Measurements from ENCODE around the gene SETBP1. TPM values are rescaled to one million over a fixed set of nuclear protein-coding genes. Genes with fewer than 3 reads are reported as not detected.

Gene SETBP1
- total RNA-seq, 1 donor from 2014 or later: 83.3 TPM

DNA sequence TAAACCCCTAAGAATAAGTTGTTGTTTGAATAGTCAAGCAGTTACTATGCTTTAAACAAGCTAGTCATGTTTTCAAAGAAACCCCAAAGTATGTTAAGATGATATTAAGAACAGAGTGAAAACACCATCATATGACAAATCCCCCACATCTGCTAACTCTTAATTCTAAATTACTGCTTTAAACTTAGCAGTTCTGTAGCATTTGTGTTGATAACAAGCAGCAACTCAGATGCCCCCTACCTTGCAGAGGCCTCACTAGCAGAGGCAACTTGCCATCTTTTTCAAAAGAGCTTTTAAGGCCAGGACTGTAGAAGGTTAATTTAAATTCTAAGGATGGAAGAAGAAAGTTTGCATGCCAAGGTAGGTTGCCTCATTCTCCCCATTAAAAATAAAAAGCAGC, 376.2 kb downstream of the SETBP1 start:
- TF ChIP-seq, protein P1, sequence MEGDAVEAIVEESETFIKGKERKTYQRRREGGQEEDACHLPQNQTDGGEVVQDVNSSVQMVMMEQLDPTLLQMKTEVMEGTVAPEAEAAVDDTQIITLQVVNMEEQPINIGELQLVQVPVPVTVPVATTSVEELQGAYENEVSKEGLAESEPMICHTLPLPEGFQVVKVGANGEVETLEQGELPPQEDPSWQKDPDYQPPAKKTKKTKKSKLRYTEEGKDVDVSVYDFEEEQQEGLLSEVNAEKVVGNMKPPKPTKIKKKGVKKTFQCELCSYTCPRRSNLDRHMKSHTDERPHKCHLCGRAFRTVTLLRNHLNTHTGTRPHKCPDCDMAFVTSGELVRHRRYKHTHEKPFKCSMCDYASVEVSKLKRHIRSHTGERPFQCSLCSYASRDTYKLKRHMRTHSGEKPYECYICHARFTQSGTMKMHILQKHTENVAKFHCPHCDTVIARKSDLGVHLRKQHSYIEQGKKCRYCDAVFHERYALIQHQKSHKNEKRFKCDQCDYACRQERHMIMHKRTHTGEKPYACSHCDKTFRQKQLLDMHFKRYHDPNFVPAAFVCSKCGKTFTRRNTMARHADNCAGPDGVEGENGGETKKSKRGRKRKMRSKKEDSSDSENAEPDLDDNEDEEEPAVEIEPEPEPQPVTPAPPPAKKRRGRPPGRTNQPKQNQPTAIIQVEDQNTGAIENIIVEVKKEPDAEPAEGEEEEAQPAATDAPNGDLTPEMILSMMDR (IDR thresholded peaks at IDR 0.05; ENCODE audit: partially characterized antibody, unreplicated experiment): no peak
- Mint-ChIP-seq H3K27ac (ENCODE audit: unreplicated experiment) (no peak overlapping the region), H3K9me3 (ENCODE audit: unreplicated experiment) (no peaks in the 10 kb centered on the region), H3K27me3 (ENCODE audit: unreplicated experiment) (no peaks in the 10 kb centered on the region), H3K36me3 (ENCODE audit: unreplicated experiment) (no peaks in the 10 kb centered on the region), H3K4me1 (ENCODE audit: low read depth, unreplicated experiment) (peaks cover 3% of the 10 kb centered on the region), H3K4me3 (ENCODE audit: unreplicated experiment) (no peak overlapping the region)
- no peak for DNase-seq

DNA sequence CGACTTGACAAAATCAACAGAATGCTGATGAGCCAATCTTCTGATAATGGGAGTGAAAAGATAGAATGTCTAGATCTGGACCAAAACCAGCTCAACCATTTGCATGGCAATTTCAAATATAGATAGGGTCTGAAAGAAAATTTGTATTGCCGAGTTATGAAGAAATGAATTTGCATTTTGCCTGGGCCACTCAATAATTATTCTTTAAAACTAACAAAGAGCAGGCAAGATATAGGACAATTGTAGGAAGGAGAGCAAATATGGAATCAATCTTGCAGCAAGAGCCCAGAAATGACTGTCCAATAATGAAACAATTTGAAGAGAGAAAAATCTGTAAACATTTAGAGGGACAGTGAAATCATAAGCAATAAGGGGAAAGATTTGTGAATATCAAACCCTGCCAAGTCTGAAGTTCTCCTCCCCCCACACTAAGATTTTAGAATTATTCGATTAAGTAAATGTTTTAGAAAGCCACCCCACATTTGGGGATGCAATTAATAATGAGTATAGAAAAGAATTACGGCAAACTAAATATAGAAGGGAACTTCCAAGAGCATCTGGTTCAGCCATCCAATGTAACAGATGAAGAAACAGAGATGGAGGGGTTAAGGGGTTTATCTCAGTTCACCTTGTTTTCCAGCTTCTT, 377.4 kb downstream of the SETBP1 start:
- Mint-ChIP-seq H3K4me1 (ENCODE audit: low read depth, unreplicated experiment) (peaks cover 5% of the 10 kb centered on the region), H3K9me3 (ENCODE audit: unreplicated experiment) (peaks cover 1% of the 10 kb centered on the region), H3K4me3 (ENCODE audit: unreplicated experiment) (no peak overlapping the region), H3K27ac (ENCODE audit: unreplicated experiment) (no peak overlapping the region), H3K27me3 (ENCODE audit: unreplicated experiment) (peaks cover 2% of the 10 kb centered on the region), H3K36me3 (ENCODE audit: unreplicated experiment) (peaks cover 4% of the 10 kb centered on the region)
- DNase-seq: no peak
- TF ChIP-seq, protein P1 (IDR thresholded peaks at IDR 0.05; ENCODE audit: partially characterized antibody, unreplicated experiment): no peak

DNA sequence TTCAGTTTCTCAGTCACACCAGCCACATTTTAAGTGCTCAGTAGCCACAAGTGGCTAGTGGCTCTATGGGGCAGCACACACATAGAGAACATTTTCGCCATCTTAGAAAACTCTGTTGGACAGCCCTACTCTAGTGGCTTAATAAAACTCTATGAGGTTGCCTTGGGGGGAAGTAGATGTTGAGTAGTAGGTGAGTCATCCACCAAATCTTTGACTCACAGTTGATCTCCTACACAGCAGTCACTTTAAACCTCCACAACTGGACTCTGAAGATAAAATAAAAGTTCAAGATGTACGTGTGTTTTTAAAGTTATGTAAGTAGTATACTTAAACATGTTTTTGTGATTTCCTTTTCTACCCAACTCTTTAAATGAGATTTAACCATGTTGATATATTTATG, 379.0 kb downstream of the SETBP1 start:
- DNase-seq: no peak
- Mint-ChIP-seq H3K9me3 (ENCODE audit: unreplicated experiment) (peaks cover 1% of the 10 kb centered on the region), H3K27me3 (ENCODE audit: unreplicated experiment) (peaks cover 2% of the 10 kb centered on the region), H3K27ac (ENCODE audit: unreplicated experiment) (no peak overlapping the region), H3K4me1 (ENCODE audit: low read depth, unreplicated experiment) (peaks cover 5% of the 10 kb centered on the region), H3K4me3 (ENCODE audit: unreplicated experiment) (no peak overlapping the region), H3K36me3 (ENCODE audit: unreplicated experiment) (peaks cover 10% of the 10 kb centered on the region)
- TF ChIP-seq, protein P1 (IDR thresholded peaks at IDR 0.05; ENCODE audit: partially characterized antibody, unreplicated experiment): no peak

DNA sequence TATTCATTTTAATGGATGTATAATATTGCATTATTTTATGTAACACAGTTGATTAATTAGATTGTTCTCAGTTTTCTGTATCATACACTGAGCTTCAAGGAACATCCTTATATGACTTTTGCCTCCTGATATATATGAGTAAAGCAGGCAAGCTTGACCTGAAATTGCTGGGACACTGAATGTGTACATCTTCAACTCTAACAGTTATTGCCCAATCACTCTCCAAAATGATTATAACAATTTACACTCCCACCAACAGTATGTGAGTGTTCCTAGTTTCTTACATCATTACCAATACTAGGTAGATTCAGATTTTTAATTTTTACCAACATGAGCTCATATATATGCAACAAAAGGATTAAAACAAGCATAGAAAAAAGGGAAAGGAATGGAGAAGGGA, 379.4 kb downstream of the SETBP1 start:
- H3K27me3 Mint-ChIP-seq (ENCODE audit: unreplicated experiment): peaks cover 2% of the 10 kb centered on the region
- H3K4me1 Mint-ChIP-seq (ENCODE audit: low read depth, unreplicated experiment): peaks cover 5% of the 10 kb centered on the region
- peaks cover 10% of the 10 kb centered on the region for H3K36me3 Mint-ChIP-seq (ENCODE audit: unreplicated experiment)
- no peak for DNase-seq
- no peak overlapping the region for H3K27ac Mint-ChIP-seq (ENCODE audit: unreplicated experiment)
- no peak overlapping the region for H3K4me3 Mint-ChIP-seq (ENCODE audit: unreplicated experiment)
- peaks cover 1% of the 10 kb centered on the region for H3K9me3 Mint-ChIP-seq (ENCODE audit: unreplicated experiment)
- TF ChIP-seq, protein P1 (IDR thresholded peaks at IDR 0.05; ENCODE audit: partially characterized antibody, unreplicated experiment): no peak

- DNase-seq: no peak
- H3K27me3 Mint-ChIP-seq (ENCODE audit: unreplicated experiment): peaks cover 2% of the 10 kb centered on the region
- H3K9me3 Mint-ChIP-seq (ENCODE audit: unreplicated experiment): peaks cover 1% of the 10 kb centered on the region
- peaks cover 5% of the 10 kb centered on the region for H3K4me1 Mint-ChIP-seq (ENCODE audit: low read depth, unreplicated experiment)
- H3K36me3 Mint-ChIP-seq (ENCODE audit: unreplicated experiment): peaks cover 10% of the 10 kb centered on the region
- H3K27ac Mint-ChIP-seq (ENCODE audit: unreplicated experiment): no peak overlapping the region
- TF ChIP-seq, protein P1 (IDR thresholded peaks at IDR 0.05; ENCODE audit: partially characterized antibody, unreplicated experiment): no peak
- no peak overlapping the region for H3K4me3 Mint-ChIP-seq (ENCODE audit: unreplicated experiment)
These were observed 380.7 kb downstream of the SETBP1 start for GRCh38 chr18:45061359-45061758.

Data from glutamatergic neuron (in vitro differentiated cells).